Activated CD4-positive, alpha-beta T cell treated with anti-CD3 and anti-CD28 coated beads for 4 hours (primary cell): Measurements from ENCODE around the gene STRBP.
"Not testable (repeated sequence)": the region's sequence is repeated elsewhere in the genome, so short reads cannot be mapped to it uniquely, and the experiment has no call there.

Experiments used
- DNase-seq, 2 donors: peaks; one replicate each; pipeline ENCODE4 v3.0.0-alpha.2; 2020

STRBP gene

DNA sequence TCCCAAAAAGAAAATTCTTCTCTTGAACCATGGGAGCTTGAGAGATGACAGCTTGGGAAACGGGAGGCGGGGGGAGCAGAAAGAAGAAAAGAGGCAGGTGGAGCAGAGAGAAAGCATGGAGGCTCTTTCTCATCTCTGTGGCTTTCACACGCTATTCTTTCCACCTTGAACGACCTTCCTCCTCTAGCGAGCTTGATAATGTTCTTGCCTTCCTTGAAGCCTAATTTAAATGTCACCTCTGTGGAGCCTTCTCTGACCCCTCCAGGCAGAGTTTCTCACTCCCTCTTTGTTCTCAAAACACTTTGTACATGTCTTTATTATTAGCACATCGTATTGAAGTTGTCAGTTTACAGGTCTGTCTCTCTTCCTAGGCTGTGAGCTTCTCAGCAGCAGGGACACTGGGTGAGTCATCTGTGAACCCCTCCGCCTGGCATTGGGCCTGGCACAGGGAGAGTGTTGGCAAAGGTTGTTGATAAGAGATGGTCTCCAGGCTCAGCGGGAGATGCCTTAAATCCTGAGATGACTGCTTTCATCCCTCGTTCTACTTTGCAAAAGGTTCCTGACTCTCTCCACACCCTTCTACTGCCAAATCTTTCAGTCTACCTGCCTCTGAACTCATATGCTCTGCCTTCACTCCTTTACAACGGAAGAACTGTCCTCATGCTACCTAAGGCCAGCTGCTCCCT is 14.1 kb upstream of the STRBP start:
- no peak for DNase-seq

- DNase-seq, result no peak
Observed at GRCh38 chr9:123281659-123282350, 13.4 kb upstream of the STRBP start.

GRCh38 chr9:123278879-123279493 is 10.6 kb upstream of the STRBP start:
- not testable (repeated sequence) for DNase-seq

- no peak for DNase-seq
Observed at GRCh38 chr9:123278361-123278760, 10.0 kb upstream of the STRBP start.

DNA sequence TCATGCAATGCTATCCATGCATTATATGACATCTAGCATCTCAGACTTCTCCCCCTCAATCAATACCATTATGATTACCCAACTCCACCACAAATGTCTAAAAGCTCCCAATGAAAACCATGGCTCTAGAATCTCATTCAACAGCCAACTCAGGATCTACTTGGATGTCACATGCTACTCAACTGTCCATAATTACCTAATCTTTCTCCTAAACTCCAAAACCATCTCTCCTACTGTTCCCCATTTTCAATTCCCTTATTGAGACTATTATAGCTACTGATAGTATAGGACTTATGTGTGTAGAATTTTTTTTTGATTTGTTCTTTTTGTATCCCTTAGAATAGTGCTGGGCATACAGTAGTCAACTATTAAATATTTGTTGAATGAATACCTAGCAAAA is 8.2 kb upstream of the STRBP start:
- DNase-seq, result no peak

GRCh38 chr9:123271133-123271532 is 2.7 kb upstream of the STRBP start:
- not testable (repeated sequence) for DNase-seq

DNA sequence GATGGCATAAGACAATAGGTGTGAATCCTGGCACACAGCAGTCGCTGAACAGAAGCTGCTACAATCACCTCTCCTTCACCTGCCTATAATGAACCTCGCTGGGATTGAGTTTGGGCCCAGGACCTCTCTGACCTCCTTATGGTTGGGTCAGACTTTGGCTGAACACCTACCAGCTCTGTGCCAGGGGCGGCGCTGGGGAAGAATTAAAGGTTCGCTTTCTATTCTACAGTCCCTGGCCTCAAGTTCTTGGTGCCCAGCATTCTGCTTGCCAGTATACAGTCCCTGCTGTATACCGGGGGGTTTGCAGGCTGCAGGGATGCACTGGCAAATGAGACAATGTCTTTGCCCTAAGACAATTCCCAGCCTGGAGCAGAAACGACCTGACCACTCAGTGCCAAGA is 895 bp upstream of the STRBP start:
- no peak for DNase-seq

GRCh38 chr9:123268199-123268464 is 254 bp downstream of the STRBP start:
- DNase-seq, result no peak

GRCh38 chr9:123267481-123268198 is 746 bp downstream of the STRBP start:
- DNase-seq, result peak; percentile 6

GRCh38 chr9:123266655-123267399 is 1.6 kb downstream of the STRBP start:
- DNase-seq, result no peak

- DNase-seq, result no peak
Observed at GRCh38 chr9:123265833-123266232, 2.6 kb downstream of the STRBP start.

- no peak for DNase-seq
Observed at GRCh38 chr9:123263227-123263626, 5.2 kb downstream of the STRBP start.

DNA sequence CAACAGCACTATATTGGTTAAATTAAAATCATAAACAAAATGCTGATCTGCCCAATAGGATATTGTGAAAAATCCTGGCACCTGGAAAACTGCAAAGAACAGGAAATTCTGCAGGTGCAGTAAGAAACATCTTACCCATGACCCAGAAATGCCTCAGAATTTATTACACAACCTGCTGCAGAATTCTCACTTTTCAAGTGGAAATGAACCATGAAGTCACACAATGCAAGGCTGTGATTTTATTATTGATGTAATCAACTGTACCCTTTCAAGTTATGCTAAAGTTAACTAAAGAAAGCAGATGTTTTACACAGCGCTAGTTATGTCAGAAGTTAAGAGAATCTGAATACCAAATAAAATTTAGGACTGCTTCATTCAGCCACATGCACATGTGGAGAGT is 6.0 kb downstream of the STRBP start:
- no peak for DNase-seq

DNA sequence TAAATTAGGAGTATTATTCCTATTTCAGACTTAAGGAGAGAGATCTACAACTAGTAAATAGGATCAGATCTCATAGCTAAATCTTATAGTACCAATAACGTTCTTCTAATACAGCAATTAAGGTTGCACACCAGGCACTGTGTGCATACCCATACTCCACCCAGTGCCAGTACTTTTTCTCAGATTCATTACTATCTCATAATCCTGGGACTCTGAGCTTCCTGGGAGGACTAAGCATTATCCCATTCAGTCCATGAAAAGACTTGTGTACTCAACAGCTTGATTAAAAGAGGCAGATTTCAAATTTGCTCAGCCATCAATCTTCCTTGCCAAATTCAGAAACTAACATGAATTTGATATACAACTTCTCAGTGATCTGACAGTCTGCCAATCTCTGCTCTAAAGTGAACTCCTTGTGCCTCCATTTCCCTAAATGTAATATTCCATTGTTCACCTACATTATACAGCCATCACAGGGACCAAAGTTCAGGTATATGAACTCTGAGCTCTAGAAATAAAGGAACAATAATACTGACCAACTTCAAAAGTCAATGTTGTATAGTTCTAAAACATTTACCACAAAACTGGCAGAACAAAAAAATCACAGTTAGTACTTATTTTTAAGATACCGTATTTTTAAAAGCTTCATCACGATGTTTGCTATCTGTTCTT is 7.2 kb downstream of the STRBP start:
- DNase-seq, result no peak

- DNase-seq, result no peak
Observed at GRCh38 chr9:123260340-123260739, 8.0 kb downstream of the STRBP start.

- no peak for DNase-seq
Observed at GRCh38 chr9:123257276-123257675, 11.1 kb downstream of the STRBP start.

DNA sequence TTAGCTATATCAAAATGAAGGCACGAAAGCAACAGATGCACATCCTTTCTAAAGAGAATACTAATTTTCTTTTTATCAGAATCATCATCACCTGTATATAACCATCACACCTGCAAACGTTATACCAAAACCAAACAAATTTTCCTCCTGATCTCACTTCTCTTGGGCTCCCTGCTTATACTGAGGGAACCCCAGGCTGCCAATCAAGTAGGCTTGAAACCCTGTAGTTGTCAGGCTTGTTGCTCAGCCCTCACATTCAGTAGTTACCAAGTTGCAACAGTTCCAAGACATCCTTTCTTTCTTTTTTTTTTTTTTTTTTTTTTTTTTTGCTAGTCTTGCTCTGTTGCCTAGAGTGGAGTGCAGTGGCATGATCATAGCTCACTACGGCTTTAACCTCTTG is 12.7 kb downstream of the STRBP start:
- no peak for DNase-seq

DNA sequence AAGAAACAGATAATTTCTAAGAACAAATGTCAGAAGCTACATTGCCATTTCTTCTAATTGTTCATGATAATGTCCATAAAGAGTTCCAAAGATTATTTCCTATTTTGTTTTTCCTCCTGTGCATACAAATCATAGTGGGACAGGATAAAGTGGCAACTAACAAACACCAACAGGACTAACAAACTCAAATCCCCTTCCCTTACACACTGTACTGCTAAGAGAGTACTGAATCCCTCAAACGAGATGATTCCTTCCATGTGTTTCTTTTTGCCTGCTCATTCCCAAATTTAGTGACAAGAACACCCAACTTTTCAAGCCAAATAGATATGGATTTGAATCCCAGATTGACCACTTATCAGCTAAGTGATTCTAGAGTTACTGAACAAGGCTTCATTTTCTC is 15.2 kb downstream of the STRBP start:
- no peak for DNase-seq

- no peak for DNase-seq
Observed at GRCh38 chr9:123251741-123252140, 16.6 kb downstream of the STRBP start.

DNA sequence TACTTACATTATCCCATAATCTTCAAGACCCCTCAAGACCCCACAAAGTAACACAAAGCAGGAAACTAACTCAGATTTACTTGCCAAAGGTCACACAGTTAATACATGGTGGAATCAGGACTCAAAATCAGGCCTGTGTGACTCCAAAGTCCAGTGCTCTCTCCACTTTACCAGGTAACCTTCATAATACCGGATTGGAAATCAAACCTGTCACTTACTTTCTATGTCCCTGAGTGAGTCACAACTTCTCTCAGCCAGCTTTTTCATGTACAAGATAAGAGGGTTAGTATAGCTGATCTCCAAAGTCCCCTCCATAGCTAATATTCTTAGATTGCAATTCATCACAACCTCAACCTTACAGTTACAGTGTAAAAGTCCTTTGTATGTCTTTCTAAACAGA is 17.1 kb downstream of the STRBP start:
- DNase-seq, result no peak

- no peak for DNase-seq
Observed at GRCh38 chr9:123250504-123250903, 17.9 kb downstream of the STRBP start.

GRCh38 chr9:123249162-123249561 is 19.2 kb downstream of the STRBP start:
- DNase-seq, result not testable (repeated sequence)

DNA sequence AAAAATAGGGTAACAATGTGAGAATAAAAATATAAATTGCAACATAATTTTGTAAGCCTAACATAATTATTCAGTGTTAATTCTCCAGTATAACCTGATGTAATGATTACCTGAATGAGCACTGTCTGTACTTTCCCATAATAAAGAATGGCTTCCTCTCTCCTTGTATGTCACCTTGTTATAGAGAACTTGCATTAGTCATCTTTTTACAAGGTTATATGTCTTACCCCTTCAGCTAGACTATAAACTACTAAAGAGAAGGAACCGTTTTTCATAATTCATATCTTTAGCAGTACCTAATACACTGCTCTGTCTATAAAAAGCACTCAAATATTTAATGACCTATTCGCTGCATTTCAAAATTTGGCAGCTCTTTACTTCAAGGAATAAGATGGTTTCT is 19.8 kb downstream of the STRBP start:
- DNase-seq, result no peak
